ENCODE data around the gene REEP1.

GRCh38 chr2:86203614-86204013 lies 133.8 kb downstream of the REEP1 start:
- TF ChIP-seq CTCF (IDR thresholded peaks at IDR 0.05): no peak
- TF ChIP-seq POLR2A (IDR thresholded peaks at IDR 0.05): no peak
- TF ChIP-seq POLR2AphosphoS5 (IDR thresholded peaks at IDR 0.05): no peak
- TF ChIP-seq EP300 (IDR thresholded peaks at IDR 0.05): no peak
